Skeletal muscle cell (primary cell): ENCODE data around the gene GLTPD2.
A peak's percentile ranks its signal among the peaks of the same experiment; 100 is the strongest.

Source experiments
- DNase-seq: peaks from one replicate; pipeline ENCODE4 v3.0.0-alpha.2; 2010; ENCODE audit warnings: low read depth
- H3K4me3 ChIP-seq: 2 replicates; pipeline ENCODE4 v1.5.1; 2011; ENCODE audit warnings: low read depth, mild to moderate bottlenecking, control low read depth, low read length, moderate library complexity

The GLTPD2 gene

GRCh38 chr17:4788807-4789700 lies at the start of gene GLTPD2:
GLTPD2 (plus strand) TSS chr17:4788964; CDS start chr17:4789012, 48 bp downstream.
- peak within 1 kb of the TSS; percentile 62 for H3K4me3 ChIP-seq
- DNase-seq, result no peak

DNA sequence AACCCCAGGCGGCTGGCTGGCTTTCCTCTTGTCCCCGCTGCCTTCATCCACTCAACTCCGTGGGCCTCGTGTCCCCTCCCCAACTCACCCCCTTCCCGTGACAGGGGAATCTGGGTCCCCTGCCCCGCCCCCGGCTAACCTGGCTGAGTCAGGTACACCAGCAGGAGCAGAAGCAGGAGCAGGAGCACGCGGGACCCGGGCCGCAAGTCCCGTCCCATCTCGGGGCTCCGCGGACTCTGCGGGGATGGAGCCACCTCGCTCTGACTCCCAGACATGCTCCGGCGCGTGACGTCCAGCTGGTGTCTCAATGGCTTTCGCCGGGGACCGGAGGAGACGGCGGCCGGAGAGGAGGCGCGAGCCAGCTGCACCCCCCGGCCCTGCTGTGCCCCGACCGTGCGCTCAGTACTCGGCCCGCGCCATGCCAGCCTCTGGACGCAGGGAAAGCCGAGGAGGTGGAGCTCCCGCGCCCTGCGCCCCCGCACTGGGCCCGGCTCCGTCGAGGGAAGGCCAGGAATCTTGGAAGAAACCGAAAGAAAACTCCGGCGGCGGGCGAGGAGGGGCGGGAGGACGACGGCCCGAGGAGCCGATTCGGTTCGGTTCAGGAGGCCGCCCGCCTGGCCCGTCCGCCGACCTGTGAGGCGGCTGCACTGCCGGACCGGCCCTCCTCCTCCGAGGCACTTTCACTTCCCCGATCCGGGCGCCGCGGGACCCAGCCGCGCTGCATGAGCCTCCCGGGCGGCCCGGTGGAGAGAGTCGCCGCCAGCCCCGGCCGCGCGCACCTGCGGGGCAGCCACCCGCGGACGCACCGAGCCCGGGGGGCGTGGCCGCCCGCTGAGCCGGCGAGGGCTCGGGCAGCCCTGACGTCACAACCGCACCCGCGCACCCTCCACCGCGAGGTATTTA lies 49.4 kb upstream of the GLTPD2 start, which contains the start of the genes CXCL16 and ZMYND15:
Gene CXCL16 (minus strand): TSS at position 807 of the 903 bp plus-strand sequence. CDS start 589 bp downstream, at position 218.
Gene ZMYND15 (plus strand): TSS at position 712 of the 903 bp plus-strand sequence. CDS start 716 bp downstream, outside the sequence.
- DNase-seq, result no peak
- H3K4me3 ChIP-seq, result peak within 1 kb of the TSS; percentile 69

GRCh38 chr17:4740025-4740351 lies 48.8 kb upstream of the GLTPD2 start:
- peak overlapping the region; percentile 69 for H3K4me3 ChIP-seq
- DNase-seq, result no peak

- no peak for DNase-seq
- H3K4me3 ChIP-seq, result no peak overlapping the region
Observed at GRCh38 chr17:4740584-4740983, 48.2 kb upstream of the GLTPD2 start.

- H3K4me3 ChIP-seq, result no peak overlapping the region
- DNase-seq, result no peak
Observed at GRCh38 chr17:4741544-4741943, 47.2 kb upstream of the GLTPD2 start.

DNA sequence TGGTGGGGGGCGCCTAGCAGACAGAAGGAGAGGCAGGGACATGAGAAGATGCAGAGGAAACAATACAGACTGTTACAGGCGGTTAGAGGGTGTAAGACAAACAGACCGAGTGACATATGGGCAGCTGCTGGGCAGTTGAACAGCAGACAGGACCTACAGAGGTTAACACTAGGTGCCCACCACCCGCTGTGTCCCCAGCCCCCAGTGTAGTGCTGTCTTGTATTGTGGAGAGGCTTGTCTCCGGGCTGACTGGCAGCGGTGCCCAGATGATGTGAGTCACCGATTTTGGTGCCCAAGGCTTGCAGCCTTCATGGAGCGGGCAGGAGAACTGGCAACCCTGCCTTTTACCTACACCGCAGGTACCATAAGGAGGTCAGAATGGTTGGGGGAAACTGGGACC lies 46.6 kb upstream of the GLTPD2 start:
- H3K4me3 ChIP-seq, result no peak overlapping the region
- DNase-seq, result no peak

GRCh38 chr17:4742629-4743028 lies 46.1 kb upstream of the GLTPD2 start:
- no peak for DNase-seq
- no peak overlapping the region for H3K4me3 ChIP-seq

- no peak overlapping the region for H3K4me3 ChIP-seq
- DNase-seq, result no peak
Observed at GRCh38 chr17:4743216-4743615, 45.5 kb upstream of the GLTPD2 start.

- no peak for DNase-seq
- H3K4me3 ChIP-seq, result no peak overlapping the region
Observed at GRCh38 chr17:4743898-4744297, 44.9 kb upstream of the GLTPD2 start.

- no peak overlapping the region for H3K4me3 ChIP-seq
- no peak for DNase-seq
Observed at GRCh38 chr17:4744999-4745969, 43.5 kb upstream of the GLTPD2 start.

DNA sequence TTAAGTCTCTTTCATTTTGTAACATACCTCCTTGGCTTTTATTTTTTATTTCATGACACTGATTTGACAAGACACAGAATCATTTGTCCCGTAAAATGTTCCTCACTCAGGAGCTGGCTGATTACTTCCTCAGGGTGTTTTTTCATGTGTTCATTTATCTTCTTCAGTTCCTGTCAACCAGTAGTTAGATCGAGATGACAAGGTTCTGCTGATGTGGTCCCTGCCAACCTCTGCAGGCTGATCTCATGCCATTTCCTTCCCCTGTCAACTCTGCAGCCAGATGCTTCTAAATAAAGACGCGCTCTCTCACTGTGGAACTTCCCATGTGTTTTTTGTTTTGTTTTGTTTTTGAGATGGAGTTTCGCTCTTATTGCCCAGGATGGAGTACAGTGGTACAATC lies 40.9 kb upstream of the GLTPD2 start:
- no peak overlapping the region for H3K4me3 ChIP-seq
- no peak for DNase-seq

DNA sequence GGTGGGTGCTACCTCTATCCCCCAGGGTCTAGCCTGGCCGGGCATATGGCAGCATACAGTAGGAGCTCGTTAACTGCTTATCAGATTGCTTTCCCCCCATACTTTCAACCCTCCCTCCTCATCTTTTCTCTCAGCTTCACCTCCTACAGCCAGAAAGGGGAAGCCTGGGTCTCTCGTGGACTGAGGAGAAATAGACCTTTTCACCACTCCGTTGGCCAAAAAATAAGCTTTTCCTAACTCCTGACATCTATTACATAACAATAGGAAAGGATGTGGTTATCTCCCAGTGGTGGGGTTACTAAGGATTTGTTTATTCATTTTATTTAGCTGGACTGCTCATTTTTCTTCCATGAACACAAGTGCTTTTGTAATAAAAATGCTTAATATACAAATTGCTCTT lies 40.1 kb upstream of the GLTPD2 start:
- DNase-seq, result no peak
- H3K4me3 ChIP-seq, result no peak overlapping the region

DNA sequence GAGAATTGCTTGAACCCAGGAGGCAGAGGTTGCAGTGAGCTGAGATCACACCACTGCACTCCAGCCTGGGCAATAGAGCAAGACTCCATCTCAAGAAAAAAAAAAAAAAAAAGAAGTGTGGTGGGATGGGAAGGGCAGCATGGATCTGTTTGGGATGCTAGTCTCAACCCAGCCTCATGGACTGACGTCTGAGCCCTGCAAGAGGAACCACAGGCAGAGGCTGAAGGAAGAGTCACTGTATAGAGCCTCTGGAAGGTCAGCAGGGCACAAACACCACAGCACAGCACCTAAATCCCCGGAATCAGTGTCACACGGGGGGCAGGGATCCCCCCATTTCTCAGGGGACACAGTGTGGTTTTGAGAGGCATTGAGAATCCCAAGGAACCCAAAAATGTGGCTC lies 38.2 kb upstream of the GLTPD2 start:
- DNase-seq, result no peak
- no peak overlapping the region for H3K4me3 ChIP-seq

- DNase-seq, result no peak
- H3K4me3 ChIP-seq, result no peak overlapping the region
Observed at GRCh38 chr17:4751932-4752331, 36.8 kb upstream of the GLTPD2 start.

- no peak for DNase-seq
- no peak overlapping the region for H3K4me3 ChIP-seq
Observed at GRCh38 chr17:4753392-4753791, 35.4 kb upstream of the GLTPD2 start.

DNA sequence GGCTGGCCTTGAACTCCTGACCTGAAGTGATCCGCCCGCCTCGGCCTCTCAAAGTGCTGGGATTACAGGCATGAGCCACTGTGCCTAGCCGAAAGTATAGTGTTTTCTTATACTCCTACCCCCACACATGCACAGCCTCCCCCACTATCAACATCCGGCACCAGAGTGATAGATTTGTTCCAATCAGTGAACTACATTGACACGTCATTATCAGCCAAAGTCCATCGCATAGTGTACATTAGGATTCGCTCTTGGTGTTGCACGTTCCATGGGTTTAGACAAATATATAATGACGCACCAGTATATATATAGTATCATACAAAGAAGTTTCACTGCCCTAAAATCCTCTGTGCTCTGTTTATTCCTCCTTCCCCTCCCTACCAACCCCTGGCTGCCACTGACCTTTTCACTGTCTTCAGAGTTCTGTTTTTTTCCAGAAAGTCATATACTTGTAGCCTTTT lies 29.0 kb upstream of the GLTPD2 start:
- DNase-seq, result no peak
- no peak overlapping the region for H3K4me3 ChIP-seq

- DNase-seq, result no peak
- no peak overlapping the region for H3K4me3 ChIP-seq
Observed at GRCh38 chr17:4764595-4764994, 24.2 kb upstream of the GLTPD2 start.

- H3K4me3 ChIP-seq, result no peak overlapping the region
- DNase-seq, result no peak
Observed at GRCh38 chr17:4766201-4766600, 22.6 kb upstream of the GLTPD2 start.

DNA sequence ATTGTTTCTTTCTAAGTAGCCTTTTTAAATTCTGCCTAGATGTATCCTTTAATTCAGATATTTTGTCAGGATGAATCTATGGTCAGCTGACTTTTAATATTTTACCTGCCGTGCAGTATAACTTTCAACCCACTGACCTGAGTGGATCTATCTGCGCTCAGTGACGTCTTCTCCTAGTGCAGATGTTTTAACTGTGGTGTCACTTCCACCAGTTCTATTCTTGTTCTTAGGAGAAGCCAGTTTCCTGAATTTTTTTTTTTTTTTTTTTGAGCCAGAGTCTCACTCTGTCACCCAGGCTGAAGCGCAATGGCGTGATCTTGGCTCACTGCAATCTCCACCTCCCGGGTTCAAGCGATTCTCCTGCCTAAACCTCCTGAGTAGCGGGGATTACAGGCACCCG lies 22.0 kb upstream of the GLTPD2 start:
- no peak for DNase-seq
- H3K4me3 ChIP-seq, result no peak overlapping the region
